Panc1 (cell line): Measurements from ENCODE around the gene EIF4E3. TPM values are rescaled to one million over a fixed set of nuclear protein-coding genes. Genes with fewer than 3 reads are reported as not detected.
A peak's percentile ranks its signal among the peaks of the same experiment; 100 is the strongest.

ENCODE experiments used
- ATAC-seq: fragments of 200-7000 bp; cut with Tn5 transposase; 2 replicates; pipeline ENCODE4 v1.9.1; 2020; ENCODE audit warnings: mild to moderate bottlenecking, moderate library complexity
- BruUV-seq: library from RNA; stranded (reverse); fragments of 400-500 nt; replicated peaks from 2 replicates; lab custom pipeline; 2021; lab: Mats Ljungman, UMichigan
- CTCF ChIA-PET: fragments of 300-600 bp; sonication (Branson Sonifier 250); formaldehyde crosslinking; loops from one replicate; lab custom pipeline; 2022; ENCODE audit warnings: antibody characterized with exemption; lab: Charles Lee
- POLR2A ChIA-PET: fragments of 300-600 bp; sonication (Branson Sonifier 250); formaldehyde crosslinking; loops from one replicate; lab custom pipeline; 2022; ENCODE audit warnings: antibody characterized with exemption; lab: Charles Lee
- DNase-seq: peaks from one replicate; pipeline ENCODE4 v3.0.0-alpha.2; 2010; ENCODE audit warnings: low read depth, low spot score
- H3K27ac ChIP-seq: 2 replicates; pipeline ENCODE4 v1.5.1; 2011; ENCODE audit warnings: mild to moderate bottlenecking, low read length, inconsistent platforms
- H3K27me3 ChIP-seq: fragments of 200-500 bp; sonication (Bioruptor generic); 2 replicates; pipeline ENCODE4 v1.6.0; 2014; ENCODE audit warnings: low read length, inconsistent platforms; ENCODE audit not compliant: control insufficient read depth, insufficient read depth
- H3K36me3 ChIP-seq: fragments of 200-500 bp; sonication (Bioruptor generic); 2 replicates; pipeline ENCODE4 v1.5.1; 2014; ENCODE audit warnings: inconsistent platforms, mild to moderate bottlenecking, low read length, moderate library complexity; ENCODE audit not compliant: control insufficient read depth, insufficient read depth
- H3K4me1 ChIP-seq: 2 replicates; pipeline ENCODE4 v1.5.1; 2011; ENCODE audit warnings: inconsistent platforms, mild to moderate bottlenecking, low read length, moderate library complexity; ENCODE audit not compliant: control insufficient read depth, insufficient read depth
- H3K4me3 ChIP-seq, 2 experiments: 2 replicates each; pipeline ENCODE4 v1.5.1; 2011 to 2012; ENCODE audit warnings: low read depth in 2 of 2, low read length in 2 of 2, mild to moderate bottlenecking in 2 of 2, inconsistent platforms in 1 of 2, moderate library complexity in 1 of 2
- H3K9me3 ChIP-seq: fragments of 200-500 bp; sonication (Bioruptor generic); 2 replicates; pipeline ENCODE4 v1.5.1; 2014; ENCODE audit warnings: low read depth, mild to moderate bottlenecking, inconsistent platforms, low read length, moderate library complexity; ENCODE audit not compliant: control insufficient read depth, insufficient read depth
- CTCF ChIP-seq: fragments of 450-650 bp; IDR thresholded peaks from 2 replicates; pipeline ENCODE4 v1.5.1; 2017; ENCODE audit warnings: mild to moderate bottlenecking
- POLR2AphosphoS5 ChIP-seq: IDR thresholded peaks from 2 replicates; pipeline ENCODE4 v1.6.1; 2012; ENCODE audit warnings: mild to moderate bottlenecking, low read depth, low read length, moderate library complexity
- REST ChIP-seq, 2 experiments: IDR thresholded peaks; 2 replicates each; pipeline ENCODE4 v1.6.1; 2011 to 2012; ENCODE audit warnings: low read depth in 2 of 2, control low read depth in 1 of 2, low read length in 1 of 2, mild to moderate bottlenecking in 1 of 2, moderate library complexity in 1 of 2; ENCODE audit not compliant: insufficient read depth in 1 of 2
- SIN3A ChIP-seq: IDR thresholded peaks from 2 replicates; pipeline ENCODE4 v1.6.1; 2012; ENCODE audit warnings: low read depth, mild to moderate bottlenecking, low read length, moderate library complexity, borderline replicate concordance; ENCODE audit not compliant: insufficient read depth
- TCF7L2 ChIP-seq: IDR thresholded peaks from 2 replicates; pipeline ENCODE4 v1.6.1; 2011; ENCODE audit warnings: mild to moderate bottlenecking, low read depth, low read length, inconsistent platforms
- in situ Hi-C: cut with HindIII; loops from 2 replicates; pipeline ENCODE4 v1.10.0; 2016; ENCODE audit warnings: low sequenced_read_pairs, low pct_unique_long_range_greater_than_20kb
- intact Hi-C: fragments of 100-400 bp; cut with micrococcal nuclease; formaldehyde crosslinking; loops from one replicate; pipeline ENCODE4 v1.10.0; 2022; ENCODE audit not compliant: unreplicated experiment
- total RNA-seq: library from RNA; stranded (reverse); gene quantifications from one replicate; pipeline ENCODE4 v1.2.1, GENCODE V29; 2021; ENCODE audit not compliant: unreplicated experiment

Gene EIF4E3
- total RNA-seq, 1 experiment from 2014 or later, result 0.39 TPM

GRCh38 chr3:71726146-71726545 lies 944 bp upstream of the EIF4E3 start:
- H3K27me3 ChIP-seq, result peaks cover 18% of the 10 kb centered on the region
- H3K36me3 ChIP-seq, result no peaks in the 10 kb centered on the region
- in situ Hi-C loops (no loop called here), intact Hi-C loops (no loop called here)
- POLR2A ChIA-PET, result no interaction called here
- no peak for ATAC-seq
- BruUV-seq, result no TSS peak
- no peak overlapping the region for H3K27ac ChIP-seq
- no peak for DNase-seq
- TF ChIP-seq REST (IDR thresholded peaks at IDR 0.05; ENCODE audit: insufficient read depth in 1 of 2, low read depth in 2 of 2, low read length in 1 of 2) (no peak), POLR2AphosphoS5 (no peak), CTCF (no peak), SIN3A (no peak), TCF7L2 (no peak)
- no peaks in the 10 kb centered on the region for H3K4me1 ChIP-seq
- H3K4me3 ChIP-seq, result no peak overlapping the region
- CTCF ChIA-PET, result no interaction called here
- H3K9me3 ChIP-seq, result no peaks in the 10 kb centered on the region

GRCh38 chr3:71724584-71725270 lies 475 bp downstream of the EIF4E3 start:
- in situ Hi-C loops (no loop called here), intact Hi-C loops (no loop called here)
- Histone ChIP-seq H3K4me1 (no peaks in the 10 kb centered on the region), H3K4me3 (peak overlapping the region; percentile 39), H3K27me3 (peaks cover 18% of the 10 kb centered on the region), H3K27ac (no peak overlapping the region), H3K36me3 (no peaks in the 10 kb centered on the region), H3K9me3 (no peaks in the 10 kb centered on the region)
- ChIA-PET CTCF (no interaction called here), POLR2A (no interaction called here)
- TF ChIP-seq TCF7L2 (no peak), REST (IDR thresholded peaks at IDR 0.05; ENCODE audit: insufficient read depth in 1 of 2, low read depth in 2 of 2, low read length in 1 of 2) (no peak), CTCF (no peak), POLR2AphosphoS5 (no peak)
- DNase-seq (no peak), ATAC-seq (peak; percentile 72)
- BruUV-seq, result no TSS peak
